DOHH2 (cell line): Measurements from ENCODE around the gene PIGQ.

ENCODE experiments used
- H3F3A ChIP-seq: fragments of 200-600 bp; sonication (generic), shearing (Covaris generic); 2 replicates; pipeline ENCODE4 v1.6.0; 2016; ENCODE audit warnings: antibody characterized with exemption, mild to moderate bottlenecking; ENCODE audit not compliant: control insufficient read depth, insufficient read depth
- H3K27ac ChIP-seq: fragments of 200-600 bp; sonication (generic); 2 replicates; pipeline ENCODE4 v1.5.1; 2014; ENCODE audit warnings: low read depth, mild to moderate bottlenecking, low read length, moderate library complexity
- H3K27me3 ChIP-seq: fragments of 200-600 bp; sonication (generic); 2 replicates; pipeline ENCODE4 v1.6.1; 2014; ENCODE audit warnings: mild to moderate bottlenecking, low read length, mixed read lengths; ENCODE audit not compliant: control insufficient read depth
- H3K36me3 ChIP-seq: fragments of 200-600 bp; sonication (generic); 2 replicates; pipeline ENCODE4 v1.6.1; 2014; ENCODE audit warnings: mild to moderate bottlenecking, low read length, moderate library complexity, mixed read lengths; ENCODE audit not compliant: control insufficient read depth
- H3K4me1 ChIP-seq: fragments of 200-600 bp; sonication (generic); 2 replicates; pipeline ENCODE4 v1.6.1; 2014; ENCODE audit warnings: mild to moderate bottlenecking, low read length, mixed read lengths; ENCODE audit not compliant: control insufficient read depth
- H3K4me2 ChIP-seq: fragments of 200-600 bp; sonication (generic); 2 replicates; pipeline ENCODE4 v1.6.0; 2014; ENCODE audit warnings: mild to moderate bottlenecking, low read length, moderate library complexity
- H3K4me3 ChIP-seq: fragments of 200-600 bp; sonication (generic); 2 replicates; pipeline ENCODE4 v1.5.1; 2014; ENCODE audit warnings: mild to moderate bottlenecking, low read length, mixed read lengths
- H3K79me2 ChIP-seq: fragments of 200-600 bp; sonication (generic); 2 replicates; pipeline ENCODE4 v1.6.1; 2014; ENCODE audit warnings: mild to moderate bottlenecking, low read length, mixed read lengths; ENCODE audit not compliant: control insufficient read depth
- H3K9me2 ChIP-seq: fragments of 200-600 bp; sonication (generic); replicated peaks from 2 replicates; pipeline ENCODE4 v1.6.1; 2014; ENCODE audit warnings: mild to moderate bottlenecking, low read length, mixed read lengths; ENCODE audit not compliant: control insufficient read depth
- H3K9me3 ChIP-seq: fragments of 200-600 bp; sonication (generic); 2 replicates; pipeline ENCODE4 v1.6.1; 2014; ENCODE audit warnings: antibody characterized with exemption, low read length, mixed read lengths; ENCODE audit not compliant: control insufficient read depth, insufficient read depth
- H4K20me1 ChIP-seq: fragments of 200-600 bp; sonication (generic); 2 replicates; pipeline ENCODE4 v1.6.0; 2014; ENCODE audit warnings: low read depth, mild to moderate bottlenecking, antibody characterized with exemption, low read length, moderate library complexity; ENCODE audit not compliant: control insufficient read depth, insufficient read depth
- EZH2phosphoT487 ChIP-seq: fragments of 200-600 bp; sonication (generic); IDR thresholded peaks from 2 replicates; pipeline ENCODE4 v1.6.1; 2017; ENCODE audit warnings: borderline replicate concordance, mild to moderate bottlenecking, antibody characterized with exemption, low read length, moderate library complexity, mixed read lengths
- TF ChIP-seq, protein P1 (sequence below): fragments of 200-600 bp; sonication (generic); IDR thresholded peaks from one replicate; pipeline ENCODE4 v1.5.1; 2014; ENCODE audit warnings: antibody characterized with exemption, mild to moderate bottlenecking, low read depth, low read length; ENCODE audit not compliant: poor library complexity, severe bottlenecking

PIGQ gene

DNA sequence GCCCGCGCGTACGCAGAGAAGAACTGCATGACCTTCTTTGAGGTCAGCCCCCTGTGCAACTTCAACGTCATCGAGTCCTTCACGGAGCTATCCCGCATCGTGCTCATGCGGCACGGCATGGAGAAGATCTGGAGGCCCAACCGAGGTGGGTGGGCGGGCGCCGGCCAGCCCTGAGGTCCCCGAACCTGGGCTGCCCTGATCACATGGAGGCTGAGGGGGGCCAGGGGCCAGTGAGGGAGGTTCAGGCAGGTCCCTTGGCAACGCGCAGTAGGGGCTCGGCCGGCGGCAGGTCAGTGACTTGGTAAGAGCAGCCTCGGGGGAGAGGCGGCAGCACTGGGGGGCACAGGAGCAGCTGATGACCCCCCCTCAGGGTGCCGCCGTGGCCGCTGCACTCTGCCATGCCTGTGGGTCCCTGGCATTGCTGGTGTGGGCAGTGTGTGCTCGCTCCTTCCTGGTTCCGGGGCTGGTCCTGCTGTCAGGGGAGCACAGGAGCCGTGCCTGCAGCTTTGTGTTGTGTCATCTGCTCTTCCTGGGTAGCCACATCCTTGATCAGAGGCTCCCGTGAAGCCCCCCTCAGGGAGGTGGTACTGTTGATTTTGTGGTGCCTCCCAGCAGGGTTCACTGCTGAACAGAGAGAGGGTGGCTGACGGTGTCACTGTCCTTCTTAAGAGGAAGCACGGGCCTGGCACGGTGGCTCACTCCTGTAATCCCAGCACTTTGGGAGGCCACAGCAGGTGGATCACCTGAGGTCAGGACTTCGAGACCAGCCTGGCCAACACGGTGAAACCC is 56.4 kb downstream of the PIGQ start:
- H3K36me3 ChIP-seq, result no peaks in the 10 kb centered on the region
- H3K4me1 ChIP-seq, result no peaks in the 10 kb centered on the region
- H3K27ac ChIP-seq, result no peak overlapping the region
- no peaks in the 10 kb centered on the region for H4K20me1 ChIP-seq
- H3K9me3 ChIP-seq, result no peaks in the 10 kb centered on the region
- no peaks in the 10 kb centered on the region for H3K27me3 ChIP-seq
- H3K9me2 ChIP-seq, result no peaks in the 10 kb centered on the region
- no peak overlapping the region for H3K4me2 ChIP-seq
- no peaks in the 10 kb centered on the region for H3F3A ChIP-seq
- H3K4me3 ChIP-seq, result no peak overlapping the region
- H3K79me2 ChIP-seq, result no peaks in the 10 kb centered on the region
- TF ChIP-seq, protein P1, sequence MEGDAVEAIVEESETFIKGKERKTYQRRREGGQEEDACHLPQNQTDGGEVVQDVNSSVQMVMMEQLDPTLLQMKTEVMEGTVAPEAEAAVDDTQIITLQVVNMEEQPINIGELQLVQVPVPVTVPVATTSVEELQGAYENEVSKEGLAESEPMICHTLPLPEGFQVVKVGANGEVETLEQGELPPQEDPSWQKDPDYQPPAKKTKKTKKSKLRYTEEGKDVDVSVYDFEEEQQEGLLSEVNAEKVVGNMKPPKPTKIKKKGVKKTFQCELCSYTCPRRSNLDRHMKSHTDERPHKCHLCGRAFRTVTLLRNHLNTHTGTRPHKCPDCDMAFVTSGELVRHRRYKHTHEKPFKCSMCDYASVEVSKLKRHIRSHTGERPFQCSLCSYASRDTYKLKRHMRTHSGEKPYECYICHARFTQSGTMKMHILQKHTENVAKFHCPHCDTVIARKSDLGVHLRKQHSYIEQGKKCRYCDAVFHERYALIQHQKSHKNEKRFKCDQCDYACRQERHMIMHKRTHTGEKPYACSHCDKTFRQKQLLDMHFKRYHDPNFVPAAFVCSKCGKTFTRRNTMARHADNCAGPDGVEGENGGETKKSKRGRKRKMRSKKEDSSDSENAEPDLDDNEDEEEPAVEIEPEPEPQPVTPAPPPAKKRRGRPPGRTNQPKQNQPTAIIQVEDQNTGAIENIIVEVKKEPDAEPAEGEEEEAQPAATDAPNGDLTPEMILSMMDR, result no peak
- no peak for TF ChIP-seq EZH2phosphoT487

DNA sequence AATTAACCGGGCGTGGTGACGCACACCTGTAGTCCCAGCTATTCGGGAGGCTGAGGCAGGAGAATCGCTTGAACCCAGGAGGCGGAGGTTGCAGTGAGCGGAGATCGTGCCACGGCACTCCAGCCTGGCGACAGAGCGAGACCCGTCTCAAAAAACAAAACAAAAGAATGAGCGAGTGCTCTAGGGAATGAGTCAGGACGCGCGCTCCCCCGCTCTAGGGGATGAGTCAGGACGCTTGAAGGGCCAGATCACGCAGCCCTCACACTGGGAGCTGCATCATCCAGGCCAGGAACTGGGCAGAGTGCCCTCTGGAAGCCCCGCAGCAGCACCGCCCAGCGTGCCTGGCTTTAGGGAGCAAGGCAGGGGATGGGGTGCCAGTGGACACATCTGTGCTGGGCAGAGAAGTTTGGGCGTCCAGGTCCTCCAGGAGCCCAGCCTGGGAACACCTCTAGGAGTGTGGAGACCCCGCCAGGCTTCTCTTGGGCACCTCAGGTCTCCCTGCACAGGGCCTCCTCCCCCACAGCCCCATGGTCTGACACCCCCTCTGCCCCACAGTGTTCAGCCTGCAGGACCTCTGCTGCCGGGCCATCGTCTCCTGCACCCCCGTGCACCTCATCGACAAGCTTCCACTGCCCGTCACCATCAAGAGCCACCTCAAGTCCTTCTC is 57.2 kb downstream of the PIGQ start:
- no peaks in the 10 kb centered on the region for H3F3A ChIP-seq
- no peaks in the 10 kb centered on the region for H3K9me3 ChIP-seq
- no peaks in the 10 kb centered on the region for H3K9me2 ChIP-seq
- no peaks in the 10 kb centered on the region for H4K20me1 ChIP-seq
- no peaks in the 10 kb centered on the region for H3K36me3 ChIP-seq
- H3K4me3 ChIP-seq, result no peak overlapping the region
- no peaks in the 10 kb centered on the region for H3K27me3 ChIP-seq
- no peaks in the 10 kb centered on the region for H3K79me2 ChIP-seq
- TF ChIP-seq, protein P1, result no peak
- TF ChIP-seq EZH2phosphoT487, result no peak
- no peak overlapping the region for H3K4me2 ChIP-seq
- H3K27ac ChIP-seq, result no peak overlapping the region
- H3K4me1 ChIP-seq, result no peaks in the 10 kb centered on the region

DNA sequence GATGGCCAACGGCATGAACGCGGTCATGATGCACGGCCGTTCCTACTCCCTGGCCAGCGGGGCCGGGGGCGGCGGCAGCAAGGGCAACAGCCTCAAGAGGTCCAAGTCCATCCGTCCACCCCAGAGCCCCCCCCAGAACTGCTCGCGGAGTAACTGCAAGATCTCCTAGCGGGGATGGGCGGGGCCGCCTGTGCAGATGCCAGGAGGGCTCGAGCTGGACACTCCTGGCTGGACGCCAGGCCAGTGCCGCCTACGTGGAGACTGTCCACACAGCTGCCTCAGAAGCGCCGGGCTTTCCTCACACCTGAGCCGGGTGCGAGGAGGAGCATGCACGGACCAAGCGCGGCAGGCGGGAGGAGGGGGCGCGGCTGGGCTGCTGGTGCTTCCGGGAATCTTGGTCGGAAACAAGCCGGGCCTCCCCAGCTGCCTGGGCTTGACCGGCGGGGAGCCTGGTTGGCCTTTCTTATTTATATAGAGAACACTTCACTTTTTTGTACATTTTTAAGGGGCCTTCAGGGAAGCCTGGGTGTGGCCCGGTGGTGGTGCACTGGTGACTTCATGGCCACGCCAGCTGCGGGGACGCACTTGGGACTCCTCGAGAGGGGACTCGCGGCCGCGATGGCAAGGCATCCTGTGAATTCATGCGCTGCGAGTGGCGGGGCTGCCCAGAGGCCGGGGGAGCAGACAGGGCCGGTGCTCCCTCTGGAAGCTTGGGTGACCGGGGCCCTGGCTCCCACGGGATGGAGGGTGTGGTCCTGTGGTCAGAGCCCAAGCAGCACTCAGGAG is 57.9 kb downstream of the PIGQ start:
- TF ChIP-seq, protein P1, result no peak
- no peak for TF ChIP-seq EZH2phosphoT487
- Histone ChIP-seq H3K9me2 (no peaks in the 10 kb centered on the region), H3F3A (no peaks in the 10 kb centered on the region), H3K9me3 (no peaks in the 10 kb centered on the region), H3K27me3 (no peaks in the 10 kb centered on the region), H4K20me1 (no peaks in the 10 kb centered on the region), H3K4me1 (no peaks in the 10 kb centered on the region), H3K4me2 (no peak overlapping the region), H3K36me3 (peaks cover 2% of the 10 kb centered on the region; the same call in 1 of the 2 replicates), H3K27ac (no peak overlapping the region), H3K4me3 (no peak overlapping the region), H3K79me2 (no peaks in the 10 kb centered on the region)
